Measurements from ENCODE around the gene XPA. TPM values are rescaled to one million over a fixed set of nuclear protein-coding genes. Genes with fewer than 3 reads are reported as not detected.

The XPA gene
- total RNA-seq, 1 donor = 4.3 TPM

Other genes starting within 250 kb of the XPA start
- gene TMOD1, start 195.7 kb downstream of the XPA start, total RNA-seq = 1.6 TPM
- gene TSTD2, start 64.0 kb downstream of the XPA start, total RNA-seq = 15.1 TPM
- 16.2 TPM for gene NCBP1, start 63.5 kb downstream of the XPA start, total RNA-seq
- gene FOXE1, start 155.9 kb upstream of the XPA start, total RNA-seq = not detected
- 24.5 TPM for gene TRMO, start 225.2 kb upstream of the XPA start, total RNA-seq
- gene HEMGN, start 240.8 kb upstream of the XPA start, total RNA-seq = 15.1 TPM

Measured in hematopoietic multipotent progenitor cell (in vitro differentiated cells).